Measurements from ENCODE around the gene ZMYND8. TPM values are rescaled to one million over a fixed set of nuclear protein-coding genes. Genes with fewer than 3 reads are reported as not detected.

ZMYND8 gene
- total and polyA plus RNA-seq, 4 donors, result 4.5 to 27.4 (median 14.1) TPM

DNA sequence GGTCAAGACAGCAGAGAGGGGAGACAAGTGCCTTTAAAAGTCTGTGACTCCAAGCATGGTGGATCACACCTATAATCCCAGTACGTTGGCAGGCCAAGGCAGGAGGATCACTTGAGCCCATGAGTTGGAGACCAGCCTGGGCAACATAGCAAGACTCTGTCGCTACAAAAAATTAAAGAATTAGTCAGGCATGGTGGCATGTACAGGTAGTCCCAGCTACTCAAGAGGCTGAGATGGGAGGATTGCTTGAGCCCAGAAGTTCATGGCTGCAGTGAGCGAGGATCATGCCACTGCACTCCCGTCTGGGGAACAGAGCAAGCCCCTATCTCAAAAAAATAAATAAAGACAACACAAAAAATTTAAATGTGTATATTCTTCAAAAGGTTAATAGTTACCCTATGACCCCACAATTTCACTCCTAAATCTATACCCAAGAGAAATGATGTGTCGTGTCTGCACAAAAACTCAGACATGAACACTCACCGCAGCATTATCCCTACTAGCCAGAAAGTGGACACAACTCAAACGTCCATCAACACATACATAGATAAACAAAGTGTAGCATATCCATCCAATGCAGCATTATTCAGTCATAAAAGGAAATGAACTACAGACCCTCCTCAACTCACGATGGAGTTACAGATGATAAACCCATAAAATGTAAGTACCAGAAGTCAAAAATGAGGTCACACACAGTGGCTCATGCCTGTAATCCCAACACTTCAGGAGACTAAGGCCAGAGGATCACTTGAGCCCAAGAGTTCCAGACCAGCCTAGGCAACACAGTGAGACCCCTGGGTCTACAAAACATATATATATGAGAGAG lies 23.9 kb downstream of the ZMYND8 start:
- no peak for DNase-seq
- Histone ChIP-seq H3K9me3 (ENCODE audit: control insufficient read depth, low read length) (no peaks in the 10 kb centered on the region), H3K27me3 (ENCODE audit: control insufficient read depth in 1 of 2, insufficient read depth in 2 of 2, low read length in 1 of 2) (no peaks in the 10 kb centered on the region), H3K4me1 (ENCODE audit: control insufficient read depth in 1 of 2, insufficient read depth in 2 of 2, low read length in 2 of 2) (peaks cover 4 to 11% of the 10 kb centered on the region in 2 donors), H3K4me3 (ENCODE audit: low read length in 2 of 2) (no peak overlapping the region), H3K27ac (ENCODE audit: low read depth in 1 of 2, low read length in 2 of 2) (peak overlapping the region in 1 of 2 donors; percentile 79), H3K36me3 (ENCODE audit: control insufficient read depth in 1 of 2, insufficient read depth in 2 of 2, low read length in 1 of 2) (no peaks in the 10 kb centered on the region)
- 85 to 87% methylated on average over 8 of the region's 8 CpGs for WGBS, 2 donors
- ATAC-seq (ENCODE audit: low FRiP score), result no peak
- intact Hi-C loops (cut with DNase I), result no loop called here

- Histone ChIP-seq H3K9me3 (ENCODE audit: control insufficient read depth, low read length) (no peaks in the 10 kb centered on the region), H3K4me3 (ENCODE audit: low read length in 2 of 2) (no peak overlapping the region), H3K36me3 (ENCODE audit: control insufficient read depth in 1 of 2, insufficient read depth in 2 of 2, low read length in 1 of 2) (no peaks in the 10 kb centered on the region), H3K4me1 (ENCODE audit: control insufficient read depth in 1 of 2, insufficient read depth in 2 of 2, low read length in 2 of 2) (peaks cover 4 to 8% of the 10 kb centered on the region in 2 donors), H3K27me3 (ENCODE audit: control insufficient read depth in 1 of 2, insufficient read depth in 2 of 2, low read length in 1 of 2) (no peaks in the 10 kb centered on the region), H3K27ac (ENCODE audit: low read depth in 1 of 2, low read length in 2 of 2) (peak overlapping the region; percentile 36 to 98)
- intact Hi-C loops (cut with DNase I), result no loop called here
- peak in 1 of 2 donors; percentile 53 for DNase-seq
- peak; percentile 63 for ATAC-seq (ENCODE audit: low FRiP score)
- WGBS, 2 donors, result 64 to 67% methylated on average over 10 of the region's 10 CpGs
Observed at GRCh38 chr20:47330933-47331708, 25.4 kb downstream of the ZMYND8 start.

DNA sequence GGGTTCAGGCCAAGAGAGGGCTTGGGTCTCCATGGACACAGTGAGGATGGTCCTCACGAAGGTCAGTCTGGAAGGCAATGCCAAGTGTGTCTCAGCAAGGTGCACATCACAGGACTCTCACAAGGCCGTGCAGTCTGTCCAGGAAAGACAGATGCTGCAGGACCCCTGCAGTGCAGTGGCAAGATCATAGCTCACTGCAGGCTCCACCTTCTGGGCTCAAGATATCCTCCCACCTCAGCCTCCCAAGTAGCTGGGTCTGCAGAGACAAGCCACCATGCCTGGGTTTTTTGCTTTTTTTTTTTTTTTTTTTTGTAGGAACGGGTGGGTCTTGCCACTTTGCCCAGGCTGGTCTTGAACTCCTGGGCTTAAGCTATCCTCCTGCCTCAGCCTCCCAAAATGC lies 26.4 kb downstream of the ZMYND8 start:
- H3K27me3 ChIP-seq (ENCODE audit: control insufficient read depth in 1 of 2, insufficient read depth in 2 of 2, low read length in 1 of 2), result no peaks in the 10 kb centered on the region
- ATAC-seq (ENCODE audit: low FRiP score) (no peak), DNase-seq (no peak)
- H3K4me3 ChIP-seq (ENCODE audit: low read length in 2 of 2), result no peak overlapping the region
- H3K27ac ChIP-seq (ENCODE audit: low read depth in 1 of 2, low read length in 2 of 2), result peak overlapping the region in 1 of 2 donors; percentile 73
- intact Hi-C loops (cut with DNase I), result no loop called here
- H3K9me3 ChIP-seq (ENCODE audit: control insufficient read depth, low read length), result no peaks in the 10 kb centered on the region
- H3K4me1 ChIP-seq (ENCODE audit: control insufficient read depth in 1 of 2, insufficient read depth in 2 of 2, low read length in 2 of 2), result peaks cover 4 to 8% of the 10 kb centered on the region in 2 donors
- WGBS, 2 donors, result 83 to 90% methylated on average over 3 of the region's 3 CpGs
- H3K36me3 ChIP-seq (ENCODE audit: control insufficient read depth in 1 of 2, insufficient read depth in 2 of 2, low read length in 1 of 2), result no peaks in the 10 kb centered on the region

DNA sequence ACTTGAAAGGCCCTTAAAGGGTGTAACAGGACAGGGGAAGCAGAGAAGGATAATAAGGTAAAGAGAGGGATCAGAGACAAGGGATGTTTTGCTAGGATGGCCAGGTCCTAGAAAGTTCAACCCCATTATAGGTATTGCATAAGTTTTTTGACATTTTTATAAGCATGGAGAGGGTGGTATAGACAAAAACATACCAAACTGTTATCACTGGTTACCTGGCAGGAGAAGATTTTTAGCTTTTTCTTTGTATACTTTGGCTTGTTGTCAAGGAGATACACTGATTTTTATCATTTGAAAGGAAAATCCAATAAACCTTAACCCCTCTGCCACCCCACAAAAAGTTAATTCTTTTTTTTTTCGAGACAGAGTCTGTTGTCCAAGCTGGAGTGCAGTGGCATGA lies 28.4 kb downstream of the ZMYND8 start:
- WGBS, 2 donors, result 96 to 100% methylated on average over 1 of the region's 1 CpG
- Histone ChIP-seq H3K4me3 (ENCODE audit: low read length in 2 of 2) (no peak overlapping the region), H3K4me1 (ENCODE audit: control insufficient read depth in 1 of 2, insufficient read depth in 2 of 2, low read length in 2 of 2) (peaks cover 3 to 8% of the 10 kb centered on the region in 2 donors), H3K27ac (ENCODE audit: low read depth in 1 of 2, low read length in 2 of 2) (no peak overlapping the region), H3K27me3 (ENCODE audit: control insufficient read depth in 1 of 2, insufficient read depth in 2 of 2, low read length in 1 of 2) (no peaks in the 10 kb centered on the region), H3K36me3 (ENCODE audit: control insufficient read depth in 1 of 2, insufficient read depth in 2 of 2, low read length in 1 of 2) (no peaks in the 10 kb centered on the region), H3K9me3 (ENCODE audit: control insufficient read depth, low read length) (no peaks in the 10 kb centered on the region)
- DNase-seq, result no peak
- intact Hi-C loops (cut with DNase I), result no loop called here
- ATAC-seq (ENCODE audit: low FRiP score), result no peak

DNA sequence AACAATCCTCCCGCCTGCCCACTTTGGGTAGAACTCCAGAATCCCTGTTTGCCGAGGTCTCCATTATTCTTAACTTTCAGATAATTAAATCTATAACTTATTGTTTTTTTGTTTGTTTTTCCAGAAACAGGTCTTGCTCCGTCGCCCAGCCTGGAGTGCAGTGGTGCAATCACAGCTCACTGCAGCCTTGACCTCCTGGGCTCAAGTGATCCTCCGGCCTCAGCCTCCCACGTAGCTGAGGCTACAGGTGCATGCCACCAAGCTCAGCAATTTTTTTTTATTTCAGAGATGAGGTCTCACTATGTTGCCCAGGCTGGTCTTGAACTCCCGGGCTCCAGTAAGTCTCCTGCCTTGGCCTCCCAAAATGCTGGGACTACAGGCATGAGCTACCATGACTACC lies 28.8 kb downstream of the ZMYND8 start:
- H3K27ac ChIP-seq (ENCODE audit: low read depth in 1 of 2, low read length in 2 of 2), result no peak overlapping the region

DNA sequence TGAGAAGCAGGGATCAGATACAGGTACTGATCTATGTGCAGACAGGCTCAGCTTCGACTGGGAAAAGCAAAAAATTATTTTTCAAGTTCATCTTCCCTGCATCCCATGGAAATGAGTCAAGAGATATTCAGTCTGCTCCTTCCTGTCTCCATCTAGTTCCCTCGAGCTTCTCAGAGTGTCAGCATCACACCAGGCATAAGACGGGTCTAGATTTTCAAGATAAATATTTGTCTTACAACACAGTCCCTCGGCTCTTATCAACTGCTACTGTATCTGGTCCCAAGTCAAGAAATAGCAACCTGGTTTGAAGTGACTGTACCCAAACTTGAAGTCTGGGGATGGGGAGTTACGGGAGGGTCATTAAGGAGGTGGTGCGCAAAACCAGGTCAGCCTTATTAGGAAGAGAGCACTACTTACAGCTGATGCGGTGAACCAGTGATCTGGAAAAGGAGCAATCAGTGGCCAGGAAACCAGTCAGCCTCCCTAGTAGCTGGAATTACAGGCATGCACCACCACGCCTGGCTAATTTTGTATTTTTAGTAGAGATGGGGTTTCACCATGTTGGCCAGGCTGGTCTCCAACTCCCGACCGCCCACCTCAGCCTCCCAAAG lies 29.7 kb downstream of the ZMYND8 start:
- Histone ChIP-seq H3K4me3 (ENCODE audit: low read length in 2 of 2) (no peak overlapping the region), H3K4me1 (ENCODE audit: control insufficient read depth in 1 of 2, insufficient read depth in 2 of 2, low read length in 2 of 2) (peaks cover 0 to 8% of the 10 kb centered on the region in 2 donors), H3K36me3 (ENCODE audit: control insufficient read depth in 1 of 2, insufficient read depth in 2 of 2, low read length in 1 of 2) (no peaks in the 10 kb centered on the region), H3K9me3 (ENCODE audit: control insufficient read depth, low read length) (no peaks in the 10 kb centered on the region), H3K27ac (ENCODE audit: low read depth in 1 of 2, low read length in 2 of 2) (no peak overlapping the region), H3K27me3 (ENCODE audit: control insufficient read depth in 1 of 2, insufficient read depth in 2 of 2, low read length in 1 of 2) (no peaks in the 10 kb centered on the region)
- 60 to 61% methylated on average over 10 of the region's 10 CpGs for WGBS, 2 donors
- DNase-seq (peak in 1 of 2 donors; percentile 4), ATAC-seq (ENCODE audit: low FRiP score) (no peak)
- intact Hi-C loops (cut with DNase I), result no loop called here

More for the DNA sequence above, 28.8 kb downstream of the ZMYND8 start:
- Histone ChIP-seq H3K27me3 (ENCODE audit: control insufficient read depth in 1 of 2, insufficient read depth in 2 of 2, low read length in 1 of 2) (no peaks in the 10 kb centered on the region), H3K36me3 (ENCODE audit: control insufficient read depth in 1 of 2, insufficient read depth in 2 of 2, low read length in 1 of 2) (no peaks in the 10 kb centered on the region), H3K4me3 (ENCODE audit: low read length in 2 of 2) (no peak overlapping the region), H3K4me1 (ENCODE audit: control insufficient read depth in 1 of 2, insufficient read depth in 2 of 2, low read length in 2 of 2) (peaks cover 0 to 8% of the 10 kb centered on the region in 2 donors), H3K9me3 (ENCODE audit: control insufficient read depth, low read length) (no peaks in the 10 kb centered on the region)
- ATAC-seq (ENCODE audit: low FRiP score) (no peak), DNase-seq (no peak)
- intact Hi-C loops (cut with DNase I), result no loop called here
- WGBS, 2 donors, result 96 to 97% methylated on average over 7 of the region's 7 CpGs

- Histone ChIP-seq H3K9me3 (ENCODE audit: control insufficient read depth, low read length) (no peaks in the 10 kb centered on the region), H3K4me1 (ENCODE audit: control insufficient read depth in 1 of 2, insufficient read depth in 2 of 2, low read length in 2 of 2) (peaks cover 0 to 4% of the 10 kb centered on the region in 2 donors), H3K27me3 (ENCODE audit: control insufficient read depth in 1 of 2, insufficient read depth in 2 of 2, low read length in 1 of 2) (no peaks in the 10 kb centered on the region), H3K36me3 (ENCODE audit: control insufficient read depth in 1 of 2, insufficient read depth in 2 of 2, low read length in 1 of 2) (no peaks in the 10 kb centered on the region), H3K4me3 (ENCODE audit: low read length in 2 of 2) (no peak overlapping the region), H3K27ac (ENCODE audit: low read depth in 1 of 2, low read length in 2 of 2) (no peak overlapping the region)
- 89 to 96% methylated on average over 6 of the region's 6 CpGs for WGBS, 2 donors
- DNase-seq (no peak), ATAC-seq (ENCODE audit: low FRiP score) (no peak)
- intact Hi-C loops (cut with DNase I), result no loop called here
Observed at GRCh38 chr20:47325242-47325641, 31.3 kb downstream of the ZMYND8 start.

DNA sequence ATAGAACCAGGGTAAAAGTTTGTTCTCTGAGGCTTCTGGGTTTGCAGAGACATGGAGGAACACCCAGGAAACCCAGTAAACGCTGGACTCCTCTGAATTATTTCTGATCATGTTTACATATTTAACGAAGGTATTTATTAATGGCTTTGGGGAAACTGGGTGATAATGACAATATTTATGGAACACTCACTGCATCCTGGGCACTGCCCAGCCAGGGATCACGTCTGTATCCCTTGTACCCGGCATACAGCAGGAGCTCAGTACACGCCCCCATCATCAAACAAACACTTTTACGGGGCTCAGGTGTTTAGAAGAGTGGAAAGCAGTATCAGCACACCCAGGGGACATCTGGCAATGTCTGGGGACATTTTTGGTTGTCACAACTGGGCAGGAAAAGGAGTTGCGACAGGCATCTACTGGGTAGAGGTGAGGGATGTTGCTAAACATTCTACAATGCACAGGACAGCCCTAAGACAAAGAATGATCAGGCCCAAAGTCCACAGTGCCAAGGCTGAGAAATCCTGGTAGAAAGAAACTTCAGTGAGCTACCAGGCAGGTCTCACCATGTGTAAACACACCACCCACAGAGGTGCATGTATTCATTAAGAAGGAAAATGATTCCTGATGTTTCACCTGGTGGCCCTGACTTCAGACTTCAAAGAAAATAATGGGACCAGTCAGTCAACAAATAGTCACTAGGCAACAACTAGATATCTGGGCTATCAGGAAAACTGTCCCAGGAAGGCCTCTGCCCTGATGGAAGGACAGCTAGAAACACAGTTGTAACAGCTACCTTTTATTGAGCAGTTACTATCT lies 35.3 kb downstream of the ZMYND8 start:
- DNase-seq, result no peak
- ATAC-seq (ENCODE audit: low FRiP score), result no peak
- Histone ChIP-seq H3K4me3 (ENCODE audit: low read length in 2 of 2) (no peak overlapping the region), H3K27me3 (ENCODE audit: control insufficient read depth in 1 of 2, insufficient read depth in 2 of 2, low read length in 1 of 2) (no peaks in the 10 kb centered on the region), H3K9me3 (ENCODE audit: control insufficient read depth, low read length) (no peaks in the 10 kb centered on the region), H3K27ac (ENCODE audit: low read depth in 1 of 2, low read length in 2 of 2) (peak overlapping the region in 1 of 2 donors; percentile 4), H3K36me3 (ENCODE audit: control insufficient read depth in 1 of 2, insufficient read depth in 2 of 2, low read length in 1 of 2) (no peaks in the 10 kb centered on the region), H3K4me1 (ENCODE audit: control insufficient read depth in 1 of 2, insufficient read depth in 2 of 2, low read length in 2 of 2) (no peaks in the 10 kb centered on the region)
- 88 to 89% methylated on average over 7 of the region's 7 CpGs for WGBS, 2 donors
- intact Hi-C loops (cut with DNase I), result no loop called here

All from aorta (tissue), 5 donors.